Esophagus muscularis mucosa (tissue), 3 donors: ENCODE results near the gene LDLRAD3.

Experiments used
- POLR2A ChIP-seq: fragments of 450-650 bp; IDR thresholded peaks from one replicate; pipeline ENCODE4 v1.6.1; 2017; ENCODE audit warnings: antibody characterized with exemption, moderate library complexity, mild to moderate bottlenecking, low read depth
- TF ChIP-seq, protein P1 (sequence below), 3 experiments: fragments of 200-600 bp in 2 of 3; fragments of 450-650 bp in 1 of 3; sonication (generic) in 2 of 3; IDR thresholded peaks; one replicate each; pipeline ENCODE4 v1.5.1; 2017 to 2019; ENCODE audit warnings: antibody characterized with exemption in 3 of 3, mild to moderate bottlenecking in 2 of 3, moderate library complexity in 1 of 3

DNA sequence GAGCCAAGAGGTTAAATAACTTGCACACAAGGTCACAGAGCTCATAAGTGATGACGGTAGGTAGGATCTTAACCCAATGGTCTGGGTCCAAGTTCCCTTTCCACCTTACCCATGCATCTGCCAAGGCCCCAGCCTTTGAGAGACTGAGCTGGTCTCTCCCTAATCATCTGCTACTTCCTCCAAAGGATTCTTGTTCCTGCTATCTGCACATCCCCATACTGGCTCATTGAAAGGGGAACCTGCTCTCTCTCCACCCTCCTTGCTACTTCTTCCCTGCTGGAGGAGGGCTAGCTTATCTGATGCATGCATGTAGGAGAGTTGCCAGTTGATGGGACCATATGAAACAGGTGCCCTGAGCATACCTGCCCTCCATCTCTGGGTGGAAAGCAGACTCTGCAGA lies 297.6 kb downstream of the LDLRAD3 start:
- TF ChIP-seq, protein P1, sequence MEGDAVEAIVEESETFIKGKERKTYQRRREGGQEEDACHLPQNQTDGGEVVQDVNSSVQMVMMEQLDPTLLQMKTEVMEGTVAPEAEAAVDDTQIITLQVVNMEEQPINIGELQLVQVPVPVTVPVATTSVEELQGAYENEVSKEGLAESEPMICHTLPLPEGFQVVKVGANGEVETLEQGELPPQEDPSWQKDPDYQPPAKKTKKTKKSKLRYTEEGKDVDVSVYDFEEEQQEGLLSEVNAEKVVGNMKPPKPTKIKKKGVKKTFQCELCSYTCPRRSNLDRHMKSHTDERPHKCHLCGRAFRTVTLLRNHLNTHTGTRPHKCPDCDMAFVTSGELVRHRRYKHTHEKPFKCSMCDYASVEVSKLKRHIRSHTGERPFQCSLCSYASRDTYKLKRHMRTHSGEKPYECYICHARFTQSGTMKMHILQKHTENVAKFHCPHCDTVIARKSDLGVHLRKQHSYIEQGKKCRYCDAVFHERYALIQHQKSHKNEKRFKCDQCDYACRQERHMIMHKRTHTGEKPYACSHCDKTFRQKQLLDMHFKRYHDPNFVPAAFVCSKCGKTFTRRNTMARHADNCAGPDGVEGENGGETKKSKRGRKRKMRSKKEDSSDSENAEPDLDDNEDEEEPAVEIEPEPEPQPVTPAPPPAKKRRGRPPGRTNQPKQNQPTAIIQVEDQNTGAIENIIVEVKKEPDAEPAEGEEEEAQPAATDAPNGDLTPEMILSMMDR (IDR thresholded peaks at IDR 0.05): no peak
- TF ChIP-seq POLR2A: no peak
